LoVo (cell line): ENCODE results near the gene IGFALS.

Experiments
- DNase-seq: peaks from one replicate; pipeline ENCODE4 v3.0.0-alpha.2; 2016; ENCODE audit warnings: low spot score

The IGFALS gene

DNA sequence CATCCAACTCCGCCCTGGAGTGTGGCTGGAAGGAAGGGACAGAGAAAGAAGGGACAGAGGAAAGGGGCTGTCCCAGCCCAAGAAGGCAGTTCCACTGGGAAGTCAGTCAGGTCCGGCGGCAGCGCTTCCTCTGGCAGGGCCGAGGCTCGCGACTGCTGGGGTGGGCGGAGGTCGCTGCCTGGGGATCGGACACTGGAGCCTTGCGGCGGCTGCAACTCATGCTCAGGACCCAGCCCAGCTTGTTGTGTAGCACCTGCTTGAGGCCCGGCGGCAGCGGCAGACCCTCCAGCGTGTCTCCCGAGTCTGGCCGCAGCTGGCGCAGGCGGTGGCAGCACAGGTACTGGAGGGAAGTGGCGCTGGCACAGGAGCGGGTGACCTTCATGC is 16.5 kb downstream of the IGFALS start:
- DNase-seq: no peak

DNA sequence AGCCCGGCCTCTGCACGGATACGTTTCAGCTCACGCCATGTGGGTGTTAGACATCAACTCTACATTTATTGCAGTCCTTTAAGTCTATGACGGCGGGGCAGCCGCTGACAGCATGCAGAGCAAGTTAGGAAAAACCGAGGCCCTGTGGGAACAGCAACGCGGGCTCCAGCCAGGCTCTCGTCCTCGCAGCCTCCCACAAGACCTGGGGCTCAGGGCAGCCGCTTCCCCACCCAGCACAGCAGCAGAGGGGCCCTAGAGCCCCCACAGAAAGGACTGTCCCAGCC is 16.9 kb downstream of the IGFALS start:
- no peak for DNase-seq

DNA sequence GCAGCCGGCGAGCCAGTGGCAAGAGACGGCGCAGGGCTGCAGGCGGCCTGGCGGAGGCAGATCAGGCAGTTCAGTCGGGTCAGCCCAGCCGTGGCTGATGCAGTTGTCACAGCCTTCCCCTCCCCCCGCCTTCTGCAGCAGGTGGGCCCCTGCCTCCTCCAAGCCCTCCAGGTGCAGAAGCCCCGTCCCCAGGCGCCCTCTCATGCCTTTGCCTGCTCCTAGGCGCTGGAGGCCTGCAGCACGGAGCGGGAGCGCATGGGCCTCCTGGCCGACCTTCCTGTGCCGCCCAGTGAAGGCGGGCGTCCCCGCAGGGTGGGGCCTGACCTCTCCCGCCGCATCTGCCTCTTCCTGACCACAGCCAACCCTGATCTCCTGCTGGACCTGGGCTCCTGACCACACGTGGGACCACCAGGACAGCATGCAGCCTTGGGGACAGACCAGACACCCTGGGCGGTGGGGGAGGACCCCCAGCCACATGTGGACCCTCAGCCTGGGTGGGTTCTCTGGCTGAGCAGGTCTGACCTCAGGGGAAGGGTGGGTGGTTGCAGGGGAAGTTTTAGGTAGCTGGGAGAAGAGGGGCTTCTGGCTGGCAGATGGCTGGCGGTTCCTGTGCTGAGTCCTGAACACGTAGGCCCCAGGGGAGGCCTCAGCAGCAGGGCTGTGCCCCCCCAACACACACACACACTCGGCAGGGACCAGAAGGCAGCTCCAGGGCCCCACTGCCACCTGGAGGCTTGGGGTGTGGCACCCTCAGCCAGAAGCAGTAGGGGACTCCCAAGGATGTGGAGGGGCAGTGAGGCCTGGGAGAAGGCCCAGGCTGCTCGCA is 17.4 kb downstream of the IGFALS start:
- DNase-seq: no peak

DNA sequence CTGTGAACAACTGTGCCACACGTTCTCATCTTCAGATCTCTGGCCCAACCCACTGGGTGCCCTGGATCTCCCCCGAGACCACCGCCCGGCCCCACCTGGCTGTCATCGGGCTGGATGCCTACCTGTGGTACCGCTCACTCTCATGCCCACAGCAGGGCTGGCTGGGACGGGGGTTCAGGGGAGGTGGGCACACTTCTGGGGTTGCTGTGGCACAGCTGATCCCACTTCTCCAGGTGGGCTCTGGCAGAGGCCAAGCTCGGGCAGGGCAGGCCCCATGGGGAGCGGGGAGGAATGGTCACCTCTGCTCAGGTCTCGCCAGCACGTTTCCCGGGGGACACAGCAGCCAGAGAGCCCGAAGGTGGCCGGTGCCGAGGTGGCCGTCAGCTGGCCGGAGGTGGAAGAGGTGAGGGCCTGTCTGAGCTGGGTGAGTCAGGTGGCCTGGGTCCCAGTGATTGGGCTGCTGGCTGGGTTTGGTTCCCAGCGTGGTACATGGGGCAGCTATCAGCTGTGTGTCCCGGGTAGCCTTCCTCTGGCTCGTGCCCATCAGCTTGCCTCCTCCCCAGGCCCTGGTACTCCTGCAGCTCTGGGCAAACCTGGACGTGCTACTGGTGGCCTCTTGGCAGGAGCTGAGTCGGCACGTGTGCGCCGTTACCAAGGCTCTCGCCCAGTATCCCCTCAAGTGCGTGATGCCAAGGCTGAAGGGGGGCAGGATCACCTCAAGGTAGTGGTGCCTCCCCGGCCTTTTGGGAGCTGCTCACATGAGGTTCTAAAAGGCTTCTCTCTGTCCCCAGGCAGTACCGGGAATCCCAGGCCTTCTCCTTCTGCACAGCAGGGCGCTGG is 18.3 kb downstream of the IGFALS start:
- no peak for DNase-seq

DNA sequence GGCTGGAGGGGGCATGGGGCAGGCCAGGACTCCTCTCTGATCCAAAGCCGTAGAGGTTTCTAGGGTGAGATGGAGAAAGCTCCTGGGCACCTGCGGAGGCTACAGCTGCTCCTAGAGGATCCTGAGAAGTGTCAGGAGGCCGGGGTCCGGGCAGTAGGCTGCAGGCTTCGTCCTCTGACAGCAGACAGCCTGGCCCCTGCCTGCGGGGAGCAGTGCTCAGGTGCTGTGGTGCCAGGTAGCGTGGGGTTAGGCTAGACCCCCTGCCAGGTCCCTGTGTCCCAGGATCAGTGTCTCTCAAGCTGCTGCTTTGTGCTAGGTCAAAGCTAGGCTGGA is 19.1 kb downstream of the IGFALS start:
- DNase-seq: no peak

DNA sequence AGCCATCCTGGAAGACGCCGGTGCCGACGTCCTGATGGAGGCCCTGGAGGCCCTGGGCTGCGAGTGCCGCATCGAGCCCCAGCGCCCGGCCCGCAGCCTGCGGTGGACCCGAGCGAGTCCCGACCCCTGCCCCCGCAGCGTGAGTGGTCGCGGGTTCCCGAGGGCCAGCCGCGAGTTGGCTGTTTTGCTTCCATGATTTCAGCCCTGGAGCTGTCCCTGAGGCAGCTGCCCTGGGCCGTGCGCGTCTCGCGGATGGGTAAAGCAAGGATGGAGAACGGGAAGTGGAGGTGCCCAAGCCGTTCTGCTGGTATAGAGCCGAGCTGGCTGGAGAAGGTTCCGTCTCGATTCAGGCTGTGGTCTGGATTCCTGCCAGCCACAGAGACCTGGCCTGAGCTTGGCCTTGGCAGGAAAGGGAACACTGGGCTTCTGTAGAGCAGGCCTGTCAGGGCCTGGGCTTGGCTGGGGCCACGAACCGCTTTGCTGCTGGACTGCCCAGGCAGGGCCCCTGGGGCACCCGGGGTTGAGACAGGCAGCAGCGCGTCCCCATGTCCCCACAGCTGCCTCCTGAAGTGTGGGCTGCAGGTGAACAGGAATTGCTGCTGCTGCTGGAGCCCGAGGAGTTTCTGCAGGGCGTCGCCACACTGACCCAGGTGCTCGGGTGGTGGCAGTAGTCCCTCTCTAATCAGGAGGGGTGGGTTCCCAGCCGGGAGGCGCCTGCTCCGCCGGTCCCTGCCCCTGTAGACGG is 19.6 kb downstream of the IGFALS start:
- peak; percentile 9 for DNase-seq

DNA sequence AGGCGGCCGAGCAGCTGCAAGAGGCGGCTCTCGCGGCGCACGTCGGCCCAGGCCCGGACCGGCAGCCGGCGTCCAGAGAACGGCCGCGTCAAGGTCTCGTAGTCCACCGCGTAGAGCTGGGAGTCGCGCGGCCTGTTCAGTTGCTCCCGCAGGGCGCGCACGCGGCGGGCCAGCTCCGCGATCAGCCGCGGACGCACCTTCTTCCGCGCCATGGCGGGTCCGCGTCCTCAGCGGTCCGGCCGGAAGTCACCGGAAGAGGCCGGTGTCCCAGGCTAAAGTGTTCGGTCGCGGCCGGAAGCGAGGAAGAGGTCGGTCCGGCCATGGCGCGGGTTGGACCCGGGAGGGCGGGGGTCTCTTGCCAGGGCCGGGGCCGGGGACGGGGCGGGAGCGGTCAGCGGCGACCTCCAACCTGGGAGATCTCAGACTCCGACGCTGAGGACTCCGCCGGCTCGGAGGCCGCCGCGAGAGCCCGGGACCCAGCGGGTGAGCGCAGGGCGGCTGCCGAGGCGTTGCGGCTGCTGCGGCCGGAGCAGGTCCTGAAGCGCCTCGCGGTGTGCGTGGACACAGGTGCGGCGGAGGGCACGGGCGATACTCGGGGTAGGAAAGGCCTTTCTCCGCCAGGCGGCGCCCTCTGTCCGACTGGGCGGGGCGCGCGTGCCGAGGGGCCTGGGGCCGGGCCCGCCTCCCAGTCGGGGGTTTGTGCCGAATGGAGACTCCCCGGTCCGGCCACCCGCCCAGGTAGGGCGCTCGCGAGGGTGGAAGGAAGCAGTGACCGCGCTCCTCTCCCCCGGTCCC is 20.4 kb downstream of the IGFALS start, which contains the start of gene MRPS34:
MRPS34 (minus strand) TSS at position 227 of the 795 bp plus-strand sequence; CDS start at position 212, 15 bp downstream.
- DNase-seq: peak; percentile 91

DNA sequence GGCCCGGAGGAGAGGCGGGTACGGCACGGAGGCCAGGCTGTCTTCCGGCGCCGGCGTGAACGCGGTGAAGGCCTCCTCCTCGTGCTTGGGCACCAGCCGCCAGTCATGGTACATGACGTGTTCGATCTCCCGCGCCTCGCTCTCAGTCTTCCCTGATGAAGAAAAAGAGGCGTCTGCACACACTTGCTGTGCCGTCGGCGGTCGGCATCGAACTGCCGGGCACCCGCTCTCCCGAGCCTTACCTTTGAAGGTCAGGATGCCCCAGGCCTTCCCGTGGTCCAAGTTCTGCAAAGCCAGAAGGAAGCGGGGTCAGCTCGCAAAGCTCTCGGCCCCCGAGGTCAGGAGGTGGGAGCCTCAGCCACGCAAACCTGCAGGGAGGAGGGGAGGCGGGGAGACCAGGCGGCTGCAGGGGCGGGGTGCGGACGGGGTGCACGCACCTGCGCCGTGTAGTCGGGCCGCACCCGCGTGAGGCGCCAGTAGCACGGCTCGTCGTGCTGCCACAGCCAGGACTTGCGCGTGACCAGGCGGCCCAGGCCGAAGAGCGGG is 21.1 kb downstream of the IGFALS start, which contains the start of gene EME2:
EME2 (plus strand) TSS at position 449 of the 546 bp plus-strand sequence. CDS start 418 bp downstream, outside the sequence.
- no peak for DNase-seq

DNA sequence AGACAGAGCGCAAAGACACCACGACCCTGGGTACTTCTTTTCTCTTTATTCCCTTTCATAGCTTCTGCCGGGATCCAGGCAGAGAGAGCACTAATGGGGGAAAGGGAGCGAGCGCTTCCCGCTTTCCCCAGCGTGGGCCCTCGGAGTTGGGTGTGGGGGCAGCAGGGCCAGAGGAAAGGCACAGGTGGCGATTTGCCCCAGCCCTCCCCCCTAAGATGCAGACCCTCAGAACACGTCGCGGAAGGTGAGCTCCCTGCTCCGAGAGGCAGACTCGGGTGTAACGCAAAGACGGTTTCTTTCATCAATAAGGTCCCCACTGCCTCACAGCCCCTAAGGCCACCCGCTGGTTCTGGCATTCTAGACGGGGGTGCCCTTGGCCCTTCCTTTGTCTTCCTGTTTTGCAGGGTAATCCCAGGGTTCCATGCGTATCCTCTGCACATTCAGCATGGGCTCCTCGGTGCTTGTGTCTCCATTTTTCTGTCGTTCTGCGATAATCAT is 21.6 kb downstream of the IGFALS start:
- no peak for DNase-seq

DNA sequence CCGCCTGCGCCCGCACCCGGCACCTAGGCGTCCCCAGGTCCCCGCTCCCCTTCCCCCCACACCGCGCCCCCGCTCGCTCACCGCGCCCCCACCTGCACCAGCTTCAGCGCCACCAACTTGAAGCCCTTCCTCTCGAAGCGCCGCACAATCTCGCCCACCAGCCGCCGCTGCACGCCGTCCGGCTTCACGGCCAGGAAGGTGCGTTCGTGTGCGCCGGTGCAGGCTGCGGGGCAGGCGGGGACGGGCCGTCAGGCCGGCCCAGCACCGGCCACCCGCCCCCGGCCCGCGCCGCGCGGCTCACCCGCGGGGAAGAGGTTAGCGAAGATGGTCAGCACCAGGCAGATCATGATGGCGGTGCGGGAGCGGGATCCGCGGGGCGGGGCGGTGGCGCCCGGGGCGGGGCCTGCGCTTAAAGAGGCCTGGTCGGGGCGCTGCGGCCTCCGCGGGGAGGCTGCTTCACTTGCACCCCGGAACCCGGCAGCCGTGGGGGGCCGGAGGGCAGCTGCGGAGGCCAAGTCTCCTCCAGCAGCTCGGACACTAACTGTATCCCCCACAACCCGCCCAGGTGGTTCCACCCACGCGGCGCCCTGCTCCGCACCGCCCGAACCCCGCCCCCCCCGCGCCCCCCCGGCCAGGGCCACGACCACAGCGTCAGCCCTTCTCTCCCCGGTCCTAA is 22.2 kb downstream of the IGFALS start, which contains the start of gene NME3:
NME3 (minus strand) TSS at position 356 of the 676 bp plus-strand sequence; CDS start at position 347, 9 bp downstream.
- peak; percentile 49 for DNase-seq

DNA sequence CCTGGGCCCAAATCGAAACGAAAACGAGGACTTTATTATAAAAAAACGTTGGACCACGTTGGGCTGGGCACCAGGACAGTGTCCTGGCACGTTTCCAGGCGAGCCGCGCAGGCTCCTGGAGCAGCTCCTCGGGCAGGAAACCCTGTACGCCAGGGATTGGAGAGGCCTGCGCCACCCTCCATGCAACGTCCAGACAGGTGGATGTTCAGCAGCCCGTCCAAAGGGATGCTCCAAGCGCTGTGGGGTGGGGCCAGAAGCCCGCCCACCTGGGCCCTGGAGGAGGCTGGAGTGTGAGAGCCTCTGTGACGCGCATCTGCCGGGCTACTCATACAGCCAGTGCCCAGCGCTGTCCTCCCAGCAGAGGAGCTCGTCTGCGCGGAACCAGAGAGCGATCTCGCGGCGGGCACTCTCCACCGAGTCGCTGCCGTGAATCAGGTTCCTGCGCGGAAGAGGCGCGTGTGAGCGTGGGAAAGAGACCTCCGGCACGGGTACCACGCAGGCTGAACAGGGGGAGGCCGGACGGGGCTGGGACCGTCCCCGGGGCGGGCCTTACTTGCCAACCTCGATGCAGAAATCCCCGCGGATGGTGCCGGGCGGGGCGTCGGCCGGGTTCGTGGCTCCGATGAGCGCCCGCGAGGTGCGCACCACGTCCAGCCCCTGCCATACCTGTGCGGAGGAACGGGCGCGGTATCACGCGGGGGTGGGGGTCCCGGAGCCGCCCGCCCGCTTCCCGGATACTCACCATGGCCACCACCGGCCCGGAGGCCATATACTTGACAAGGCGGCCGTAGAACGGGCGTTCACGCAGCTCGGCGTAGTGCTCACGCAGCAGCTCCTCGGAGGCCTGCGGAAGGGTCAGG is 22.9 kb downstream of the IGFALS start:
- DNase-seq: no peak

DNA sequence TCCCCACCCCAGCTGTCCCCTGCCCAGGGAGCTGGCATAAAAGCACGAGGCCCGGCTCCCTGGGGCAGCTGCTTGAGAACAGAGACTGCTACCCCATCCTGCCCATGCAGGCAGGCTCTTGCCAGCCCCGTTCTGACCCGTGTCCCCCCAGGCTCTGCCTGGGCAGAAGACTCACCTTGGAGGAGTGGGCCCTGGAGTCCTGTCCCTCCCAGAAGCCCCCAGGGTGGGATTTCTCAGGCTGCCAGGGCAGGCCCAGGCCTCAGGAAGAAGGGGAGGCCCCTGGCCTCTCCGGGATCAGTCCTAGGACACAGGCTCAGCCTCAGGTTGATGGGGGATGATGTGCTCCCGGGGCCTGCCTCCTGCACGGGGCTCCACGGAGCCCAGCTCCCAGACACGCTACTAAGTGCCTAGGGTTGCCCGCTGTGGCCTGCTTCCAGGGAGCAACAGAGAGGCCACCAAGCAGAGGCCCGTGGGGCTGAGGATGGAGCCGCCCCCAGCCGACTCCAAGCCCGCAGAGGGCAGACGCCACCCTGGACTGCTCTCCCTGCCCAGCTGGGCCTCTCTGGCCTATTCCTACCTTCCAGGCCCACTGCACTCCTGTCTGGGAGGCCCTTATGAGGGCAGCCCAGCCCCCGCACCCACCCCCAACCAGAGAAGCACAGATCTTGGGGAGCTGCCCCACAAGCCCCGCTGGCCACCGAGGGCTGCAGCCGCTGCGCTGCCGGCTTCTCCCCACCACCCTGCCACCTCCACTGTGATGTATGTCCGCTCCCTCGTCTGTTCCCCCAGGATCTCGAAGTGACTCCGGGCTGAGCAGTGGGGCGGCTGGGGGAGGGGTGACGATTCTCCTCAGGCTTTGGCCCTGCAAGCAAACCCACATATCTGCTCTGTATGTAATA is 23.9 kb downstream of the IGFALS start:
- no peak for DNase-seq

DNA sequence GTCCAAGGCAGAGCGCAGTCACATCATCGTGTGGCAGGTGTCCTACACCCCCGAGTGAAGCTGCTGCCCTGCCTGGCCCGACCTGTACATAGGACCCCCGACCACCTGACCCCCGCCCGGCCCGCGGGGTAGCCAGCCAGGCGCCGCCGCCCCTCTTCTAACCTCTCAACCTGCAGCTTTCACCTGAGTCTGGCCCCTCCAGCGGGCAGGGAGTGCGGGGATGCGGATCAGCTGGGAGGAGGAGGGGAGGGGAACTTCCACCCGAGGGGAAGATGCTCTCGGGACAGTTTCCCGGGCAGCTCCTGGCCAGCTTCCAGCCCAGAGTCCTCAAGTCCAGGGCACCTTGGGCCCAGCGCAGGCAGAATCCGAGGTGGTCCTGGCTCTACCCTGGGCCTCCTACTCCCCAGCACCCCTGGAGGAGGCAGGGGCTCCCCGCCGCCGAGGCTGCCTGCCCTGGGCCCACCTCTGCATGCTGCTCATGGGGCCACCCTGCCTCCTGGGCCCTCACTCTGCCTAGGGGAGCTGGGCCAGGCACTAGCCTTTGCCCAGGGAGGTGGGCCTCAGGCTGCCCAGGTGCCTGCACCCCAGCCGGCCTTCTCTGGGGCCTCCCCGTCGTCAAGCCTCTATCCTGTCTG is 24.6 kb downstream of the IGFALS start:
- no peak for DNase-seq

DNA sequence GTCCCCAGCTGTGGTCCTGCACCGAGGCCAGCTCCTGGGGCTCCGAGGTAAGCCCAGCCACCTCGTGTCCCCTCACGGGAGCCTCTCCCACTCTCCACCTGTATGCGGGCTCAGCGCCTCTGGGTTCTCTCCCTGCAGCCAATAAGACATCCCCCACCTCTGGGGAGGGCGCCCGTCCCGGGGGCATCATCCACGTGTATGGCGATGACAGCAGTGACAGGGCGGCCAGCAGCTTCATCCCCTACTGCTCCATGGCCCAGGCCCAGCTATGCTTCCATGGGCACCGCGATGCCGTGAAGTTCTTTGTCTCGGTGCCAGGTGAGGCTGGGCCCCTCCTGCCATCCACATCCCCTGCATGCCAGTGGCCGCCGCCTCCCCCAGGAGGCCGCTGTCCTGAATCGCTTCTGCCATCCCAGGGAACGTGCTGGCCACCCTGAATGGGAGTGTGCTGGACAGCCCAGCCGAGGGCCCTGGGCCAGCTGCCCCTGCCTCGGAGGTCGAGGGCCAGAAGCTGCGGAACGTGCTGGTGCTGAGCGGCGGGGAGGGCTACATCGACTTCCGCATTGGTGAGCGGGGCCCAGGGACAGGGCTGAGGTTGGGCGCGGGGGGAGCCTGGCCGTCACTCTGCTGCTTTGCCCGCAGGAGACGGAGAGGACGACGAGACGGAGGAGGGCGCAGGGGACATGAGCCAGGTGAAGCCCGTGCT is 25.3 kb downstream of the IGFALS start:
- no peak for DNase-seq

DNA sequence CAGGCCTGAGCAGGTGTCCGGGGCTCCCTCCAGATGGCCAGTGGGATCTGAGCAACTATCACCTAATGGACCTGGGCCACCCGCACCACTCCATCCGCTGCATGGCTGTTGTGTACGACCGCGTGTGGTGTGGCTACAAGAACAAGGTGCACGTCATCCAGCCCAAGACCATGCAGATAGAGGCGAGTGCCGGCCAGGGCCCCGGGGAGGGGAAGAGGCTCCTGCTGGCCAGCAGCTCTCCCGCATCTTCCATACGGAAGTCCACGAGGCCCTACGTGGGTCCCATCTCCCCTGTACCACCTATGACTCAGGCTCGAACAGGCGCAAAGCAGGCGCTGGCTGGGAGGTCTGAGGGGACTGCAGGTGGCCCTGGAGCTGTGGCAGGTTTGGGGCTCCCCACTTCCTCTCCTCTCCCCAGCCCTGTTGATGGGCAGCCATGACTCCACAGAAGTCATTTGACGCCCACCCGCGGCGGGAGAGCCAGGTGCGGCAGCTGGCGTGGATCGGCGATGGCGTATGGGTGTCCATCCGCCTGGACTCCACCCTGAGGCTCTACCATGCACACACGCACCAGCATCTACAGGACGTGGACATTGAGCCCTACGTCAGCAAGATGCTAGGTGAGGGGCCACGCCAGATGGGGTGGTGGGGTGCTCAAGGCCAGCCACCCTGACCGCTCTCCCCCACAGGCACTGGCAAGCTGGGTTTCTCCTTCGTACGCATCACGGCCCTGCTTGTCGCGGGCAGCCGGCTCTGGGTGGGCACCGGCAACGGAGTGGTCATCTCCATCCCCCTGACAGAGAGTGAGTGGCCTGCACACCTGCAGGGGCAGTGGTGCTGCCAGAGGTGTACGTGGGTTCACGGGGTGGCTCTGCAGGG is 26.1 kb downstream of the IGFALS start:
- DNase-seq: no peak

DNA sequence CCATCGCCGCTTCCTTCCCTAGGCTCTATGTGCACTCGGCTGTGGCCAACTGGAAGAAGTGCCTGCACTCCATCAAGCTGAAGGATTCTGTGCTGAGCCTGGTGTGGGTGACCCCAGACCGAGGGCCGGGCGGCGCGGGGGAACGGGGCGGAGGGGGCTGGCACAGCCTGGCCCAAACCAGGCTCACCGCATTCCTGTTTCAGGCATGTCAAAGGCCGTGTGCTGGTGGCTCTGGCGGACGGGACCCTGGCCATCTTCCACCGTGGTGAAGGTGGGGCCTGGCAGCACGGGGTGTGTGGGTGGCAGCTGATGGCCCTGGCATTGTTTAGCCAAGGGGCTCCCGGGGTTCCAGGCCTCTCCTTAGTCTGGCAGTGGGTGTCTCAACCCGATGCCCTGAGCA is 26.8 kb downstream of the IGFALS start:
- no peak for DNase-seq
